HG02970 (cell line): ENCODE results near the gene WNT4.

Source experiments
- ATAC-seq: cut with Tn5 transposase; IDR thresholded peaks from one replicate; pipeline ENCODE4 v1.9.1; 2021; ENCODE audit warnings: mild to moderate bottlenecking, moderate library complexity, moderate number of reproducible peaks; ENCODE audit not compliant: unreplicated experiment, low FRiP score

WNT4 gene

DNA sequence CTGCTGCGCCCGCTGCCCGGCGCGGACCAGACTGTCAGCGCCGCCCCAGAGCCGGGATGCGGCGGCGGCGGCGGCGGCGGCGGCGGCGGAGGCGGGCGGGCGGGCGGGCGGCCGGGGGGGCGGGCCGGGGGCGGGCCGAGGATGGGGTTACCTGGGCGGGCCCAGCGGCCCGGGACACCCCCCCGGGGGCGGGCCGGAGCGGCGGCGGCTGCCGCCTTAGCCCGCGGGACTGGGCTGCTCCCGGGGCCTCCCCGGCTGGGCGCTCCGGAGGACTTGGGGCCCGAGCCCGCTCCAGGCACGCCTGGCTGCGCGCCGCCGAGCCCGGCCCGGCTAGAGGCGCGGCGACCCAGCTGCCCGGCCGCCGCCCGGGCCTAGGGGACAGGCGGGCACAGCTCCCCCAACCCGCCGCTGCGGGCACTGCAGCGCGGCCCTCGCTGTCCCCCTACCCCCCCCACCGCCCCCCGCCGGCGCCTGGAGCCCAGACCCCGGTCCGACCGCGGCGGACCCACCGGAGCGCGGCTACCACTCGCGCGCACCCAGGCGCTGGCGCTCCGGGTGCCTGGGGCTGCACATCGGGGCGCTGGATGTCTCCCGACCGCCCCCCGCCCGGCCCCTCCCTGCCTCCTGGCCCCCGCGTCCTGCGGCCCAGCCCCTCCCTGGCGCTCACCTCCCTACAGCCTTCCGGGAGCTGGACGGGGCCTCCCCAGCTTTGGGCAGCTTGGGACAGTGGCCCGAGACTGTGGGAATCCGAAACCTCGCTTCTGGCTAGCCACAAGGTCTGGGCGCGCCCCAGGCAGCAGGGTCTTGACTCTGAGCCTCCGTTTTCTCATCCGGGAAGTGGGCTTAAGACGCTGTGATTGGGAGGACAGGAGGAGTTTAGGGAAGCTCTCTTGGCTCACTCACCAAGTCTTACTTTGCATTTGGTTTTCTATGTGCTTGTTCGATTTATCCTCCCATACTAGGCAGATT, at the start of gene WNT4:
WNT4 (minus strand) TSS at position 33 of the 969 bp plus-strand sequence. CDS start 175 bp downstream, outside the sequence.
- ATAC-seq = no peak

DNA sequence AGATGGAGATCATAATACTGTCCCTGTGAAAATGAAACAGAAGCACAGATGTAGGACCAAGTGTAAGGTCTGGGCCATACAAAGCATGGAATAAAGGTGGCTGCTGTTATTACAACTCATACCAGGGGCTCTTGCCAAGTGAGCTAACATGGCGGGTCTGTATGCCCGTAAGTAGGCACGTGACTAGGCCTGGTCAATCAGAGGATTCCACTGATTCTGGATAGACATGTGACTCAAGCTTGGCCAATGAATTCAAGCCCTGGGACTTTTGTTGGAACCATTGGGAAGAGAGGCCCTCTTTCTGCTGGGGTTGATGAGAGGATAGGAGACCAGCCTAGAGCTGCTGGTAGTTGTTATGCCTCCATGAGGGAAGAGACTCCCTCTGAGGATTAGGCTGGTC, 47.8 kb upstream of the WNT4 start:
- ATAC-seq = no peak

DNA sequence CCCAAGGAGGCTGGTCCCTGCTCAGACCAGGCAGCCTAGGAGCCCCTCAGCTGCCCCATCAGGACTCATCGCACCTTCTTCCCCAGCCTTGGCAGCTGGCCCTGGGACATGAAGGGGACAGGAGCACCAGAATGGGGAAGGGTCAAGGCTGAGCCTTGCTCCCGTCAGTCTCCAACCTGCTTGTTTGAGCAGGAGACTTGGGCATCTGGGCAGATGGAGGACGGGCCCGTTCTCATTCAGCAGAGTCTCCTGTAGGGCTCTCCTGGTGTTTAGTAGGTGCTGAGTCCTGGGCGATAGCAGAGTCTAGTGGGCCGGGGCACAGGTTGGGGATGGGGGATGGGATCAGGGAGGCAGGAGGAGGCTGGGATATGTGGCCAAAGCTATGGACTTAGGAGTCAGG, 47.4 kb upstream of the WNT4 start:
- ATAC-seq = no peak

DNA sequence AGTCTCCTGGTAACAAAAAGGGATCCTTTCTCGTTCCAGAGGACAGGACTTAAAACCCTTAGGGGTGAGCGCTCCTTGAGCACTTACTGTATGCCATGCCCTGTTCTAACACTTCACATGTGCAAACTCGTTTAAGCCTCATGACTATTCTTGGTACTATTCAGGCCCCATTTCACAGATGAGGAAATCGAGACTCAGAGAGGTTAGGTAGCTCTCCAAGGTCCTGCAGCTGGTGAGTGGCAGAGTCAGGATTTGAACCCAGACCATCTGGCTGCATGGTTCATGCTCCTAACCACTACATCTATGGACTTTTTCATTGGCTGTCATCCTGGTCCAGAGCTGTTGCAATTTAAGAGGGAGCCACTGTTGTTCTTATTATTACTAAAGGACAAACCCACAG, 46.7 kb upstream of the WNT4 start:
- no peak for ATAC-seq

DNA sequence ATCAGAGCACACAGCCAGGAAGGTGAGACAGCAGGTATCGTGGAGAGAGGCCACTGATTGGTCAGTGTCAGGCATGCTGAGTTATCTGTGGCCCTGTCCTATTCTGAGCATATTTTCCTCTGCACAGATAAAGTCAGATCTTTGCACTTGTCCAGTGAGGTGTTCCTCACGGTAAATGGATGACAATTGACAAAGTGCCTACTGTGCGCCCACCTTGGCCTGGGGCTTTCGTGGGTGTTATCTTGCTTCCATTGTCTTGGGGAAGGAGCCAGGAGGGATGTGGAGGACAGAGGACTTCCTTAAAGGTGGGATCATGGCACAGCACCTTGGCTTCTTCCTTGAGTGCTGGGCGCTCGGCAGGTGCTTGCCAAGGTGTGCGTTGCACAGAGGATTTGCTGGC, 46.0 kb upstream of the WNT4 start:
- no peak for ATAC-seq

DNA sequence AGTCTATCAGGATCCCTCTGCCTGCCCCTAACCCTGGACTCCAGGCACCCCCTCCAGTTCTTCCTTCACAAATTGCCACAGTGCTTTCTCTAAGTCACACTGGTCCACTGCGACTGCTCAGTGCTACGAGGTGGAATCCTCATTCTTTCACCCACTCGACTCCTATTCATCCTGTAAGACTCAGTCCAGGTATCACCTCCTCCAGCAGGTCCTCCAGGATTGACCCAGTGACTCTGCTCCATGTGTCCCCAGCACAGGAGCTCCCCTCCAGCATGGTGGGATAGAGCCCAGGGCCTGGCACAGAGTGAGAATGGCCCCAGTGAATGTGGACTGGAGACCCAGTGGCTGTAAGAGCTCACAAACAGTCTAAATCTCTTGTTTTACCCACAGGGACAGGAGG, 45.5 kb upstream of the WNT4 start:
- ATAC-seq = no peak

DNA sequence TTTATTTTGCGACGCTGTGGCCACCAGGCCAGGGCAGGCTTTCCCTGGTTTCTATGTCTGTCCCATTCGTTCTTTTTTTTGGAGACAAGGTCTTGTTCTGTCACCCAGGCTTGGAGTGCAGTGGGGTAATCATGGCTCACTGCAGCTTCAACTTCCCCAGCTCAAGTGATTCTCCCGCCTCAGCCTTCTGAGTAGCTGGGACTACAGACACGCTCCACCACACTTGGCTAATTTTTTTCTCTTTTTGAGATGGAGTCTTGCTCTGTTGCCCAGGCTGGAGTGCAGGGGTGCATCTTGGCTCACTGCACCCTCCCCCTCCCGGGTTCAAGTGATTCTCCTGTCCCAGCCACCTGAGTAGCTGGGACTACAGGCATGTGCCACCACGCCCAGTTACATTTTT, 43.4 kb upstream of the WNT4 start:
- no peak for ATAC-seq

DNA sequence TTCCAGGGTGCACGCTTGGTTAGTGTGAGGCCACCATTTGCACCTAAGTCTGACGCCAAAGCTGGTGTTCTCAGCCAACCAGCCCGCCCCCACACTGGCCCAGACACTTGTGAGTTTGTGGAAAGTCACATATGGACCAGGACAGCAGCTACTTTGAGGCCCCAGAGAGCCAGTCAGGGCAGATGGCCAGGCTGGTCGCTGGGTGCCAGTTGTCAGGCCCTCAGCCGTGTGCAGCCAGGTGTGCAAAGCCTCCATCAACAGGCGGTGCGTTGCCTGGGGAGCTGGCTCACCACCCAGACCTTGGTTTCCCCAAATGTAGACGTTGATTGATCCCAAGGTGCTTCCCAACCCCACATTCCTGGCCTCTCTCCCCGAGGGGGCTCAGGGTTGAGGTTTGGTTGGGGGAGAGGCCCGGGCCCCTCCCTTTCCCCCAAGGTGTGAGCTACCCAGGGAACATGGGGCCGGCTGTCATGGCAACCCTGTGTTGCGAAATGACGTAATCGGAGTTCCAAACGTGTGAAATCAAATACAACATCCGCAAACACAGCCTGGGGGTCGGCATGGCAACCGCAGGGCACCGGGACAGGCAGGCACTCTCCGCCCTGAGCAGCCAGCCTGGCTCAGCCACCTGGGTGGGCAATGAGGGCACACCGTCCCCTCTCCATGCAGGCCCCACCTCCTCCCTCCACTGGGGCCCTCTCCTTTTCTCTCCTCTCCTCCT, 42.2 kb upstream of the WNT4 start:
- no peak for ATAC-seq

DNA sequence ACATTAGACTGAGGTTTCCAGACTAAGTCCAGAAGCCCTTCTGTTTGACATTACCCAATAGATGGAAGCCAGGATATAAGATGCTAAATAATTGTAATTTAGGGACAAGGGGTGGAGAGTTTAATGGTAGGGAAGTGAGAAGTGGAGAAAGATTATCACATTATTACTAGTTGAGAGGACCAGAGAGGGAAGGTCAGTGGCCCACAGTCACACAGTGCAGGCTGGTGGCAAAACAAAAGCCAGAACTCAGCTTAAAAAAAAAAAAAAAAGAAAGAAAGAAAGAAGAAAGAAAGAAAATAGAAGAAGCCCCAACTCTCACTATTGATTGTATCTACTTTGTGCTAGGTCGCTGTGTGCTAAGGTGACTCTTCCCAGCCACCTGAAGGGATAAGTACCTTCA, 41.6 kb upstream of the WNT4 start:
- no peak for ATAC-seq

DNA sequence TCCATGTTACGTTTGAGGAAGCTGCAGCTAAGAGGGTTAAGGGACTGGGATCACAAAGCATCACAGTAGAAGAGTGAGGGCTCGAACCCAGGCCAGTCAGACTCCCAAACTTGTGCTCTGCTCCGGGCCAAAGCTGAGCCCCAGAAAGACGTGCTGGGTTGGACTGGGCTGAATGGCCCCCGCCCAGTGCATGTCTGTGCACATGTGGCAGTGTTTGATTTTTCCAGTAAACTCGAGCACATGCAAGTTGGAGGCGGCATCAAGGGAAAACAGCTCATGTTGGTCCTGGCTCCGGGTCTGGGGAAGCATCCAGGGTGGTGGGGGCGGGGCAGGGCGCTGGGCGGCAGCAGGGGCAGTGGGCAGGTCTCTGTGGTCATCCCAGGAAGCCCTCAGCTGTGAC, 39.8 kb upstream of the WNT4 start:
- ATAC-seq = no peak

DNA sequence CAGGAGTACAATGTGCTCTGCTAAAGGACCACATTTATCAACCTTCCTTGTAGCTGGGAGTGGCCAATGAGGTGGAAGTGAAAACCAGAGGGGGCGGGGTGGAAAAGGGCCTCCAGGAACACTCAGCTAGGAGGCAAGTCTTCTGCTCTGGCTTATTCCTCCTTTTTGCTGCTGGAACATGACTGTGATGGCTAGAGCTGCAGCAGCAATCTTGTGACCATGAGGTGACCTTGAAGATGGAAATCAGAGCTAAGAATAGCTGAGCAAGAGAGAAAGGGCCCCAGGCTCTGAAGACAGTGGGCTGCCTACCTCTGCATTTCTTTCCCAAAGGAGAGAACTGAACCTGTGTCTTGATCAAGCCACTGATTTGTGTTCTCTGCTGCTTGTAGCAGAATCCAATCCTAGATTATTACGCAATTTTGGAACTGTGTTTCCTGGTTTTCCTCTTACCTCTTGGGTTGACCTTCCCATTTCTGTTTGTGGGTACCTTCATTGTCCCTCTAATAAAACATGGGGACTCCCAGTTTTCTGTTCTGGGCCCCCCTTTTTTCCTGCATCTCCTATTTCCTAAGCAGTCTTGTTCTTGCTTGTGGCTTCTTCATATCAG, 36.4 kb upstream of the WNT4 start:
- ATAC-seq = no peak

DNA sequence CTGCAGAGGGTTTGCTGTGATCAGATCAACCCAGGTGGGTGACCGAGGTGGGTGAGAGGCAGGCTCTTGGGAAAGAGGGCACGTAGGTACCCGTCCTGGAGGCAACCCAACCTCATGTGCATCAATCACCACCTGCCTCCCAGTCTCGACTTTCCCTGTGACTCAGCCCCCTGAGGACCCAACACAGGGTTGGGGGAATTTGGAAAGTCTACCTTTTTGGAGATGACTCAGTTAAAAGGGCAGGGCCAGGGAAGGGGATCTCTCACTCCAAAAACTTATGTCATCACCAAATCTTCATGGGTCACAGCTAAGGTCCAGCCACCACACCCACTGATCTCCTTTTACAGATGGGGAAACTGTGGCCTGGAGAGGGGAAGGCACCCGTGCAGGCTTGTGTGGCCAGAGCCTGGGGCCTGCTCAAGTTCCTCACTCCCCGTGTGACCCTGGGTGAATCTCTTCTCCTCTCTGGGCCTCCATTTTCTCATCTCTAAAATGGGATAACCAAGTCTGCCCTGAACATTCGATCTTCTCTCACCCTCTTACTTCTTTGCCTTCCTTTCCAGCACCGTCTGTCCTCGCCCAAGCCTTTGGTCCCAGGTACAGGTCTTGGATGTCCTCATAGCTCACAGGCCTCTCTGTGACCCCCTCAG, 34.6 kb upstream of the WNT4 start:
- no peak for ATAC-seq

DNA sequence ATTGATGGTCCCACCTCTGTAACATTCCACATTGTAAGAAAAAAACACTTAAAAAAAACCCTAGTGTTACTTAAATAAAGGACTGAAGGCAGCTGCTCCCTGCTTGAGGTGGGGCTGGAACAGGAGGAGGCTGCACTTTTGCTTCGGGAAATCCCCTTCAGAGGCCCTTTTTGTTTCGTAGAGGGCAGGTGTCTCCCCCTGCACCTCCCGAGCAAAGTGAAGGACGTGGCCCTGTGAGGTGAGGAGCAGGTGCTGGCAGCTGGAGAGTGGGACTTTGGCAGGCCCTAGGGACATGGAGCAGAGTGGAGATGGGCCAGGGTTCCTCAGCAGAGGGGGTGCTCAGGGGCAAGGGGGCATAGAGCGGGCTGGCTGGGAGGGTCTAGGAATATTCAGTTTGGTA, 33.4 kb upstream of the WNT4 start:
- peak; percentile 53 for ATAC-seq

DNA sequence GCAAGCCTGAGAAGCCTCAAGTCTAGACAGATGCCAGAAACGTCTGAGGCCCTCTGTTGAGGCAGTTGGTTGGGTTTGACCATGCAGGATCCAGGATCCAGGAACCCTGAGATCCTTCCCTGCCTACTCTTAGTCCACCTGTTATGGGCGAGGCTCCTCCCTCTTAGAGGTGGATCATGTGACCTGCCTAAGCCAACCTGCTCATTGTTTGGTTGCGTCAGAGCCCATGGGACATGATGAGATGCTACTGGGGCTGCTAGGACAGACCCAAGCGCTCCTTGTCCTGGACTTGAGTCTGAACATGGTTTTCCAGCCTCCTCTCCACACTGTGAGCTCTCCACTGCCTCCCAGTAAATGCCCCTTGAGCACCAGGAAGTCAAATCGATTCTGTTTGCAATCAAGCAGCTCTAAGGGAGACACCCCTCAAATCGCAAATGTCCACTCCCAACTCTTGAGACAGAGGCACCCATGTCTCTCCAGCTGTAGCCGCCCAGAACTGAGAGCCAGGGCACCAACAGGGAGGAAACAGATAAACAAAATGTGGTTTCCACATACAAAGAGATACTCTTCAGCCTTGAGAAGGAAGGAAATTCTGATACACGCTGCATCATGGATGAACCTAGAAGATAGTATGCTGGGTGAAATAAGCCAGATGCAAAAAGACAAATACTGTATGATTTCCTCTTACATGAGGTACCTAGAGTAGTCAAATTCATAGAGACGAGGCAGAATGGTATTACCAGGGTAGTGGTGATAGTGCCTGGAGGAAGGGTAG, 31.7 kb upstream of the WNT4 start:
- ATAC-seq = no peak

DNA sequence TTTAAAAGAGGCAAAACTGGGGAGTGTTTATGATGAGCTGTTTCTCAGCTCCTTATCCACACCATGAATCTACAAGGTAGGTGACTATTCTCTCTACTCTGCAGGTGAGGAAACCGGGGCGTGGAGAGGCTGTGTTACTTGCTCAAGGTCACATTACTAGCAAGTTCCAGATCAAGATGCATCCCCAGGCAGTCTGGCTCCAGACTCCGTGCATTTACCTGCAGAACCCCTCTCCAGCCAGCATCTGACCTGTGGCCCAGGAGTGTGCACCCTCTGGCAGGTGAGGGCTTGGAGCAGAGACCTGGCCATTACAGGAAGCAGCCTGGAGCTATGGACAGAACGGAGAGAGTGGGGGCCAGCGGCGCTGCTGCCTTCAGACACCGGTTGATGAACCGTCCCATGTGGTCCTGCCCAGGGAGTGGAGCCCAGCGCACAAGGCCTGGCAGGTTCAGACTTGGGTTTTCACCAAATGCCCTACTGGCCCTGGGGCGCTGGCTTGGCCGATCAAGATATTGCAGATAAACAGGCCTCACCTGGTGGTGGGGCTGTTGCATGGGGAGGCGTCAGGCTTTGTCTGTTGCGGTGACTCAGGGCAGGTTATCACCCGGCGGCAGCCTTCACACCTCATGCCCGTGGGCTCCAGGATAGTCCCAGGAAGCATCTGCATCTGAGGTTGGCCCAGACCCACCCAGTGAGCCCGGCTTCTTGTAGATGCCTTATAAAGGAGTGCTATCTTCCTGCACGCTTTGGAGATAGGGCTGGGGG, 29.2 kb upstream of the WNT4 start:
- no peak for ATAC-seq

DNA sequence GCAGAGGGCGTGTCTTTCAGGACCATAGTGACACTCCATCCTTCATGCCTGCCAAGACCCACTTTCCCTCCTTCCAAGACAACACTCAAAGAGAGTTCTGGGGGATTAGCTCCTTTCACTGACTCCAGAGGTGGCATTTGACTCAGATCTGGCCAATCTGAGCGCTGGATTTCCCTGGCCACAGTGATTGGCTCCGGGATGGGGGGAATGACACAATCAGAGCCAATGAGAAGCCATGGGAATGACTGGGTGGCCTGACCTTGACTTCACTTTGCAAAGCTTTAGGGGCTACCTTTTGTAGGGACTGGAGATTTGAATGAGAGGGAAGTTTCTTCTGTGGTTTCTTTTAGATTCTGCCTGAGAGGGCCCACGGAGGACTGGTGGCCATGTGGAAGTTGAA, 26.9 kb upstream of the WNT4 start:
- no peak for ATAC-seq

DNA sequence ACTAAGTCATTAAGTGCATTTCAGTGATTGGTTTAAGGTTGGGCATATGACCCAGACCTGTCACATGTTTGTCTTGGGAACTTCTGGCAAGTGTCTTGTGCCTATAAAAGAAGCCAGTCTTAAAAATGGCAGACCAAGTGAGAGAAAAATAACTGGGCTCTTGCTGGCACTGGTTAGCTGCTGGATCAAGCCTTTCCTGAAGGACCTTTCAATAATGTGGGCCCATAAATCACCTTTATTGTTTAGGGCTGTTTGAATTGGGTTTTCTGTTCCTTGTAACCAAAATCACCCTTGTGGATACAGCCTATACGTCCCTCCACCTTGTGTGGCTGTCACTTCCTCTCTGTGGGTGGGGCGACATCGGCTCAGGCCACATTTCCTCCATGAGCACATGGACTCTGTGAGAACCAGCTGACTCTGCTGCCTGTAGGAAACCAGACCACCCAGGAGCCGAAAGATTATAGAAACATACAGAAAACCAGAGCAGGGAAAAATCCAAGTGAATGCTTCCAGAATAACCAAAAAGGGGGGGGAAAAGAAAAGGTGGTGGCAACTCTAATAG, 25.6 kb upstream of the WNT4 start:
- ATAC-seq = no peak

DNA sequence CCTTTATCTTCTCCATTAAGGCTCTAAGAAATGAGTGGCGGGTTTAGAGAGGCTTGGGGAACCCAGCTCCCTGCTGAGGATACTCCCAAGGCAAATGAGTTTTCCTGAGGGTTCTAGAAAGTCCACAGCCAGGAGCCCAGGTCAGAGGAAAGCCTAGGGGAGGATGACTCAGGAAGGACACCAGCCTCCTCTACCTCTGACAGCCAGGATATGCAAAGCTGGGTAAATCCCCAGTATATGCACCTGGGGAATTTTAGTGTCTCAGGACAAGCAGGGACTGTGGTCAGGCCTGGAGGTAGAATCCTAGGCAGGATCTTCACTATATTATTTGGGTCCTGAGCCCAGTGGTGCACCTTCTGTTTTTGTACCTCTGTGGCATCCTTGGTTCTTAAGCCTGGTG, 23.5 kb upstream of the WNT4 start:
- no peak for ATAC-seq
